GM12878 (cell line): ENCODE results near the gene CCSER1. TPM values are rescaled to one million over a fixed set of nuclear protein-coding genes. Genes with fewer than 3 reads are reported as not detected.

Source experiments
- ATAC-seq: fragments of 200-7000 bp; cut with Tn5 transposase; 3 replicates; pipeline ENCODE4 v1.9.1; 2020; ENCODE audit warnings: mild to moderate bottlenecking, moderate library complexity
- BruUV-seq: library from RNA; stranded (reverse); fragments of 400-500 nt; replicated peaks from 2 replicates; lab custom pipeline; 2021; lab: Mats Ljungman, UMichigan
- CTCF ChIA-PET: fragments of 300-600 bp; sonication (Branson Sonifier 250); formaldehyde crosslinking; extraction: SDS; loops from one replicate; lab custom pipeline; 2021; ENCODE audit warnings: inconsistent platforms; lab: Yijun Ruan, JAX
- POLR2A ChIA-PET: fragments of 350-600 bp; formaldehyde crosslinking; extraction: SDS; loops from one replicate; lab custom pipeline; 2021; ENCODE audit warnings: inconsistent platforms; lab: Charles Lee
- RAD21 ChIA-PET: fragments of 300-600 bp; sonication (Branson Sonifier 250); formaldehyde crosslinking; loops from one replicate; lab custom pipeline; 2023; ENCODE audit warnings: antibody characterized with exemption; ENCODE audit not compliant: unreplicated experiment; lab: Charles Lee
- SMC1A ChIA-PET: fragments of 300-600 bp; sonication (Branson Sonifier 250); formaldehyde crosslinking; loops from one replicate; lab custom pipeline; 2023; ENCODE audit not compliant: unreplicated experiment, uncharacterized antibody; lab: Charles Lee
- DNase-seq: peaks from one replicate; pipeline ENCODE4 v3.0.0-alpha.2; 2011; ENCODE audit warnings: low read depth, low spot score
- FAIRE-seq: peaks from 3 replicates; lab custom pipeline; 2011; peaks lifted over from hg19 to GRCh38; lab: Jason Lieb, UNC
- H2AFZ ChIP-seq: 2 replicates; pipeline ENCODE4 v1.6.0; 2011; ENCODE audit warnings: low read depth, low read length, control low read depth; ENCODE audit not compliant: control insufficient read depth
- H3K27ac ChIP-seq: 2 replicates; pipeline ENCODE4 v1.5.1; 2011; ENCODE audit warnings: control low read depth; ENCODE audit not compliant: control insufficient read depth, insufficient read depth
- H3K27me3 ChIP-seq, 2 experiments: replicated peaks in 1 of 2; 2 replicates each; pipeline versions ENCODE4 v1.6.0 to v1.6.1; 2011; ENCODE audit warnings: low read length in 1 of 2; ENCODE audit not compliant: control insufficient read depth in 2 of 2, insufficient read depth in 2 of 2
- H3K36me3 ChIP-seq, 2 experiments: 2 replicates each; pipeline ENCODE4 v1.5.1; 2011; ENCODE audit warnings: low read length in 1 of 2; ENCODE audit not compliant: control insufficient read depth in 2 of 2, insufficient read depth in 2 of 2
- H3K4me1 ChIP-seq: 2 replicates; pipeline ENCODE4 v1.6.1; 2011; ENCODE audit warnings: mild to moderate bottlenecking, low read length, moderate library complexity, mixed read lengths; ENCODE audit not compliant: control insufficient read depth, insufficient read depth
- H3K4me2 ChIP-seq: 2 replicates; pipeline ENCODE4 v1.6.0; 2011; ENCODE audit warnings: control low read depth; ENCODE audit not compliant: control insufficient read depth, insufficient read depth
- H3K4me3 ChIP-seq: fragments of 200-600 bp; sonication (generic); 2 replicates; pipeline ENCODE4 v1.5.1; 2016
- H3K79me2 ChIP-seq: 2 replicates; pipeline ENCODE4 v1.6.0; 2011; ENCODE audit warnings: low read length; ENCODE audit not compliant: control insufficient read depth, insufficient read depth
- H3K9ac ChIP-seq: 2 replicates; pipeline ENCODE4 v1.8.0; 2011; ENCODE audit warnings: low read length, control low read depth, mixed read lengths; ENCODE audit not compliant: control insufficient read depth, insufficient read depth
- H3K9me3 ChIP-seq: replicated peaks from 3 replicates; pipeline ENCODE4 v1.5.1; 2011; ENCODE audit warnings: mild to moderate bottlenecking, low read length; ENCODE audit not compliant: control insufficient read depth, insufficient read depth
- H4K20me1 ChIP-seq: 2 replicates; pipeline ENCODE4 v1.6.0; 2011; ENCODE audit not compliant: control insufficient read depth, insufficient read depth
- ATF7 ChIP-seq: fragments of 450-650 bp; IDR thresholded peaks from 2 replicates; pipeline ENCODE4 v1.6.1; 2016; ENCODE audit warnings: low read depth, mild to moderate bottlenecking
- NRF1 ChIP-seq: conservative IDR thresholded peaks from 2 replicates; pipeline ENCODE4 v1.6.1; 2011; ENCODE audit warnings: mild to moderate bottlenecking, low read depth, low read length, improper control_type of control experiment
- WGBS: methylation state at CpG from one replicate; pipeline ENCODE4 v1.1.6; 2016; ENCODE audit warnings: low lambda C conversion rate; ENCODE audit not compliant: insufficient replicate concordance, insufficient coverage; ENCODE audit errors: missing lambda C conversion rate; 5-methylcytosine and 5-hydroxymethylcytosine counted together
- in situ Hi-C: fragments of 300-500 bp; cut with MboI; formaldehyde crosslinking; loops from 9 replicates; pipeline ENCODE4 v1.14.3; 2018; ENCODE audit warnings: mixed read lengths
- intact Hi-C: fragments of 100-400 bp; cut with micrococcal nuclease; formaldehyde crosslinking; loops from one replicate; pipeline ENCODE4 v1.14.2; 2022; ENCODE audit not compliant: unreplicated experiment
- polyA plus RNA-seq, 11 experiments: library from polyadenylated mRNA; depleted of rRNA in 4 of 11; unstranded in 6 of 11; stranded (reverse) in 5 of 11; fragments of >200 nt; fragmentation: Nextera tagmentation in 4 of 11; fragmentation: Illumina TruSeq in 1 of 11; extraction: Ambion mirVana in 4 of 11; extraction: Trizol in 1 of 11; gene quantifications; 1 replicate in 1 of 11; 2 replicates in 10 of 11; pipeline versions ENCODE4 v1.2.1 to v1.2.3, GENCODE V29; 2011 to 2016; ENCODE audit warnings: inconsistent platforms in 2 of 11, missing spikeins in 2 of 11, low read depth in 1 of 11
- total RNA-seq, 4 experiments: library from RNA; depleted of rRNA in 3 of 4; stranded (reverse); fragments of >200 nt in 3 of 4; fragmentation: Illumina TruSeq in 1 of 4; extraction: Trizol in 1 of 4; gene quantifications; 2 replicates each; pipeline versions ENCODE4 v1.2.1 to v1.2.3, GENCODE V29; 2013 to 2021
- TF ChIP-seq, protein P1 (sequence below): fragments of 450-650 bp; IDR thresholded peaks from 2 replicates; pipeline ENCODE4 v1.6.1; 2016; ENCODE audit warnings: mild to moderate bottlenecking
- TF ChIP-seq, protein P2 (sequence below): fragments of 450-650 bp; formaldehyde crosslinking; IDR thresholded peaks from 2 replicates; pipeline ENCODE4 v1.4.0; 2022; ENCODE audit warnings: mild to moderate bottlenecking, moderate library complexity

The CCSER1 gene
- total and polyA plus RNA-seq, 10 of the 15 experiments (the other 5 are each of a cell fraction or from before 2014, with no cell fraction given), result 0.22 to 2.7 (median 1.0) TPM

DNA sequence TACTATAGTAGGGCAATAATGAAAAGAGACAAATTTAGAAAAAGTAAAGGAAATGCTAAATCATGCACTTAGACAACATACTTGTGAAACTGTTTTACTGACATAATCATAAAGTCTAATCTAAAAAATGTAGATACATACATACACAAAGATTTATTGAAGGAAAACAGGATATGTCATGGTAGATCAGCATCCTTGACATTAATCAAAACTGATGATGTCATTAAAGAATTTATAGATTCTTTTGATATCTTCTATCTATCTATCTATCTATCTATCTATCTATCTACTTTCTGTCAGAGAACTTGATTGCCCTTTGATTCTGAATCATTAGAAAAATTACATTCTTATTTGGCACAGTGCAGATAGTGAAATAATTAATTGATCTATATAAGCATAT lies 311.3 kb downstream of the CCSER1 start:
- TF ChIP-seq, protein P1, sequence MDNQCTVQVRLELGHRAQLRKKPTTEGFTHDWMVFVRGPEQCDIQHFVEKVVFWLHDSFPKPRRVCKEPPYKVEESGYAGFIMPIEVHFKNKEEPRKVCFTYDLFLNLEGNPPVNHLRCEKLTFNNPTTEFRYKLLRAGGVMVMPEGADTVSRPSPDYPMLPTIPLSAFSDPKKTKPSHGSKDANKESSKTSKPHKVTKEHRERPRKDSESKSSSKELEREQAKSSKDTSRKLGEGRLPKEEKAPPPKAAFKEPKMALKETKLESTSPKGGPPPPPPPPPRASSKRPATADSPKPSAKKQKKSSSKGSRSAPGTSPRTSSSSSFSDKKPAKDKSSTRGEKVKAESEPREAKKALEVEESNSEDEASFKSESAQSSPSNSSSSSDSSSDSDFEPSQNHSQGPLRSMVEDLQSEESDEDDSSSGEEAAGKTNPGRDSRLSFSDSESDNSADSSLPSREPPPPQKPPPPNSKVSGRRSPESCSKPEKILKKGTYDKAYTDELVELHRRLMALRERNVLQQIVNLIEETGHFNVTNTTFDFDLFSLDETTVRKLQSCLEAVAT, result no peak
- peak; percentile 41; the same call in 1 of the 2 replicates for TF ChIP-seq ATF7
- peak; percentile 77 for FAIRE-seq
- no peak for ATAC-seq
- Histone ChIP-seq H3K4me2 (no peak overlapping the region), H4K20me1 (no peaks in the 10 kb centered on the region), H3K27me3 (no peaks in the 10 kb centered on the region), H3K9ac (no peak overlapping the region), H3K4me3 (no peak overlapping the region), H3K79me2 (no peaks in the 10 kb centered on the region), H2AFZ (no peak overlapping the region), H3K36me3 (no peaks in the 10 kb centered on the region), H3K27ac (no peak overlapping the region), H3K9me3 (no peaks in the 10 kb centered on the region), H3K4me1 (no peaks in the 10 kb centered on the region)
- CTCF ChIA-PET, result no interaction called here
- RAD21 ChIA-PET, result no interaction called here
- no TSS peak for BruUV-seq
- no peak for DNase-seq
- POLR2A ChIA-PET, result no interaction called here
- intact Hi-C loops (no loop called here), in situ Hi-C loops (no loop called here)
- SMC1A ChIA-PET, result no interaction called here

DNA sequence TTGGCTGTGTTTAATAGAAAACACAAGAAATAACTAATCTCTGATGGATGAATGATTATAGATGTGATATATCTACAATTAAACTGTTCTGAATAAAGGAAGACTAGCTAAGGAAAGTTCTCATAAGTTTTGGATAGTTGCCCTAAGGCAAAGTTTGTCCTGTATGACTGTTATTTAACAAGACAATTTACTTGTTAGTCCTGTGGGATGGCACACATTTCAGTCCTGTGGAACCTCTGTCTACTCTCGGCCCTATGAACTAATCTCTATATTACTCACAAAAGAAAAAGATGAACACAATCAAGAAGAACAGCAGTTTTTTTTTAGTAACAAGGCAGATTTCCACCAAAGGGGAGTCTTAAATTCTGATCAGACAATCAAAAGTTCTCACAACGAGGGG lies 314.6 kb downstream of the CCSER1 start:
- no peaks in the 10 kb centered on the region for H3K79me2 ChIP-seq
- no peak overlapping the region for H3K4me3 ChIP-seq
- no peak overlapping the region for H3K9ac ChIP-seq
- H3K27me3 ChIP-seq, result no peaks in the 10 kb centered on the region
- no TSS peak for BruUV-seq
- H3K4me2 ChIP-seq, result no peak overlapping the region
- H3K9me3 ChIP-seq, result no peaks in the 10 kb centered on the region
- H3K27ac ChIP-seq, result no peak overlapping the region
- no peak overlapping the region for H2AFZ ChIP-seq
- no peaks in the 10 kb centered on the region for H3K36me3 ChIP-seq
- 2% methylated on average over 2 of the region's 2 CpGs for WGBS
- in situ Hi-C loops, result no loop called here
- DNase-seq (no peak), FAIRE-seq (no peak), ATAC-seq (no peak)
- RAD21 ChIA-PET, result no interaction called here
- intact Hi-C loops, result no loop called here
- TF ChIP-seq, protein P2, sequence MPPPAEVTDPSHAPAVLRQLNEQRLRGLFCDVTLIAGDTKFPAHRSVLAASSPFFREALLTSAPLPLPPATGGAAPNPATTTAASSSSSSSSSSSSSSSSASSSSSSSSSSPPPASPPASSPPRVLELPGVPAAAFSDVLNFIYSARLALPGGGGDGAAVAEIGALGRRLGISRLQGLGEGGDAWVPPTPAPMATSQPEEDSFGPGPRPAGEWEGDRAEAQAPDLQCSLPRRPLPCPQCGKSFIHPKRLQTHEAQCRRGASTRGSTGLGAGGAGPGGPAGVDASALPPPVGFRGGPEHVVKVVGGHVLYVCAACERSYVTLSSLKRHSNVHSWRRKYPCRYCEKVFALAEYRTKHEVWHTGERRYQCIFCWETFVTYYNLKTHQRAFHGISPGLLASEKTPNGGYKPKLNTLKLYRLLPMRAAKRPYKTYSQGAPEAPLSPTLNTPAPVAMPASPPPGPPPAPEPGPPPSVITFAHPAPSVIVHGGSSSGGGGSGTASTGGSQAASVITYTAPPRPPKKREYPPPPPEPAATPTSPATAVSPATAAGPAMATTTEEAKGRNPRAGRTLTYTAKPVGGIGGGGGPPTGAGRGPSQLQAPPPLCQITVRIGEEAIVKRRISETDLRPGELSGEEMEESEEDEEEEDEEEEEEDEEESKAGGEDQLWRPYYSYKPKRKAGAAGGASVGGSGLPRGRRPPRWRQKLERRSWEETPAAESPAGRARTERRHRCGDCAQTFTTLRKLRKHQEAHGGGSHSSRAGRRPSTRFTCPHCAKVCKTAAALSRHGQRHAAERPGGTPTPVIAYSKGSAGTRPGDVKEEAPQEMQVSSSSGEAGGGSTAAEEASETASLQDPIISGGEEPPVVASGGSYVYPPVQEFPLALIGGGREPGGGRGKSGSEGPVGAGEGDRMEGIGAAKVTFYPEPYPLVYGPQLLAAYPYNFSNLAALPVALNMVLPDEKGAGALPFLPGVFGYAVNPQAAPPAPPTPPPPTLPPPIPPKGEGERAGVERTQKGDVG (CRISPR knock-in tag), result no peak
- TF ChIP-seq NRF1, result no peak
- no peaks in the 10 kb centered on the region for H4K20me1 ChIP-seq
- no peaks in the 10 kb centered on the region for H3K4me1 ChIP-seq
- POLR2A ChIA-PET, result no interaction called here
- SMC1A ChIA-PET, result no interaction called here
- CTCF ChIA-PET, result no interaction called here
